NCI-H1417 treated with DMSO at 0.1 percent for 48 hours (cell line): ENCODE measurements around the gene WDR43.
"Not testable (repeated sequence)": the region's sequence is repeated elsewhere in the genome, so short reads cannot be mapped to it uniquely, and the experiment has no call there.

Experiments
- DNase-seq: peaks from one replicate; lab custom pipeline; 2025; lab: John Stamatoyannopoulos, UW

The WDR43 gene

GRCh38 chr2:28970464-28971160 is 76.1 kb downstream of the WDR43 start:
- DNase-seq, result no peak

DNA sequence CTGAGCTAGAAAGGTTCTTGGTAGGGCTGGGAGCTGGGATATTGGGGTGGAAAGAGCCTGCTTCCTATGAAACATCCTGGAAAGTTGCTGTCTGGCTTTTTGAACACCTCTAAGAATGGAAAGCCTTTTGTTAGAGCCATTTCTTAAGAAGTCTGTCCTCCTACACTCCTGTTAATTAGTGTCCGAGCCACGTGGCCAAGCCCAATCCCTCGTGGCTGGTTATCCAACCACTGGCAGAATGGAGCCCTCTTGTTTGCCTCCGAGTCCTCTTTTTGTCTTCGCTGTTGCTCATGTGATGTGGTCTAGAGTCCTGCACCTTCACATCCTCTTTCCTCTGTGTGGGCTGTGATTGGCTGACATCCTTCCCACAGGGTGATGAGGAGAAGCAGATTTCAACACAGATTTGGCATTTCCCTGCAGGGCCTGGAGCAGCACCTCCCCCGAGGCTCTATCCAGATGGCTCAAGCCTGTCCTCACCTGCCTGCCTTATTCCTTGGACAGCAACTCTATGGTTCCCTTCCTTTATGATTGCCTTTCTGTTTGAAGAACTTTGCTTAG is 78.4 kb downstream of the WDR43 start:
- DNase-seq, result no peak

DNA sequence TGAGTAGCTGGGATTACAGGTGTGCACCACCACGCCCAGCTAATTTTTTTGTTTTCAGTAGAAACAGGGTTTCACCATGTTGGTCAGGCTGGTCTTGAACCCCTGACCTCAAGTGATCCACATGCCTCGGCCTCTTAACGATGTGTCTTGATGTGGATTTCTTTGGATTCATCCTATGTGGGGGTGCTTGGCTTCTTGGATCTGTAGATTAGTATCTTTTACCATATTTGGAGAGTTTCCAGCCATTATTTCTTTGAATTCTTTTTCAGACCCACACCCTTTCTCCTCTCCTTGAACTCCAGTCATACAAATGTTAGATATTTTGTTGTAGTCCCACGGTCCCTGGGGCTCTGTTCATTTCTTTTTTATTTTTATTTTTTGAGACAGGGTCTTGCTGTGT is 79.8 kb downstream of the WDR43 start:
- DNase-seq, result no peak

DNA sequence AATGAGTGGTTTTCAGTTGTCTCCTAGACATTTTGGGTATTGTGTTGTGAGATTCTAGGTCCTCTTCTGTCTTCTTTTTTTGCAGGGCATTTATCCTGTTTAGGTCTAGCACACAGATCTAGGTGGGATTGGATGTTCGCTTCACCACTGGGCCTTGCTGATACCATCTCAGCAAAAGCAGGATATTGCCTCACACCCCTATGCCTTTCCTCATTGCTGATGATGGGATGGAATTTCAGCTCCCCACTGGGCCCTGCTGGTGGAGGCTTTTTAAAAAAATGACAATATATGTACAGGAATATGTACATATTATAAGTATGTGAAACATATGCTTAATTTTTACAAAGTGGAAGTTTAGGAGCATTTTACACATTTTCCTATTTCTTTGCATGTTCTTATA is 81.2 kb downstream of the WDR43 start:
- DNase-seq, result no peak

- no peak for DNase-seq
Observed at GRCh38 chr2:28976584-28976983, 82.1 kb downstream of the WDR43 start.

GRCh38 chr2:28977176-28977875 is 82.9 kb downstream of the WDR43 start:
- no peak for DNase-seq

DNA sequence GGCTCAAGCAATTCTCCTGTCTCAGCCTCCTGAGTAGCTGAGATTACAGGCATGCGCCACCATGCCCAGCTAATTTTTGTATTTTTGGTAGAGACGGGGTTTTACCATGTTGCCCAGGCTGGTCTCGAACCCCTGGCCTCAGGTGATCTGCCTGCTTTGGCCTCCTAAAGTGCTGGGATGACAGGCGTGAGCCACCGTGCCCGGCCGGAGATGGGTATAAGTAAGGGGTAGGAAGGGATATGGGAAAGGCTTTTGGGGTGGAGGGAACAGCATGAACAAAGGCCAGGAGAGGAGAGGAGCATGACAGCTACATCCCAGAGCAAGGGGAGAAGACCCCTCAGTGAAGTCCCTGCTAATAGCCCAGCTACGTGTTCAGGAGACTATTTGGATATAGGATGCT is 83.5 kb downstream of the WDR43 start:
- not testable (repeated sequence) for DNase-seq

DNA sequence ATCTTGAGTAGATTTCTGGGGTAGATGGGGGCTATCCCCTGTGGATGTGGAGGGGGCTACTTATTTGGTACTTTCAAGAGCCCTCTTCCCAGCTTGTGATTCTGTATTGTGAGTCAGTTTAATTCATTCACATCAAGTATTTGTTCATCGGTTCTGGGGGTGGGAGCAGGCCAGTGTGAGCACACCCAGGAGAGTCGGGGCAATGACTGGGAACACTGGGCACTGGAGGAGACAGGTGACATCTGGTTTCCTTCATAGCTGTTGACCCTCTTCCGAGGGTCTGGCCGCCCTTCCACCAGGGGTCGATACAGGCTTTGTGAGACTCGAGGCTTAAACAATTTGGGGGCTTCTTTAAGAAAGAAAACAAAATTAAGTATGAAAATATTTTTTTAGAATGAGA is 84.1 kb downstream of the WDR43 start:
- no peak for DNase-seq

DNA sequence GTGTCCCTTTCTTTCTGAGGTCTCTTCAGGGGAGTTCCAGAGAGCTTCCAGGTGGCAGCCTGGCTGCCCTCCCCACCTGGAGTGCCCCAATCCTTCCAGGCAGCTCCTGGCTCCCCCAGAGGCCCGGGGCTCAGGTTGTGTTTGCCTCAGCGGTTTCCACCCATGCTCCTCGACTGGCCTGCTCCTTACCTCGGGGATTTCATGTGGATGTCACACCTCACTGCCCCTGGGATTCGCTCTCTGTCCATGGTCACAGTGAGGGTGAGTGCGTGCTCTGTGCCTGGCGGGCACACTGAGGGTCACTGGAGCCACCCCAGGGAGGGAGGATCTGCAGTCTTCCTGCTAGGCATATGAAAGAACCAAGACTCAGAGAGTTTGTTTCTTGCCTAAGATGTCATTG is 84.6 kb downstream of the WDR43 start:
- no peak for DNase-seq

GRCh38 chr2:28979576-28980366 is 85.3 kb downstream of the WDR43 start:
- DNase-seq, result no peak

DNA sequence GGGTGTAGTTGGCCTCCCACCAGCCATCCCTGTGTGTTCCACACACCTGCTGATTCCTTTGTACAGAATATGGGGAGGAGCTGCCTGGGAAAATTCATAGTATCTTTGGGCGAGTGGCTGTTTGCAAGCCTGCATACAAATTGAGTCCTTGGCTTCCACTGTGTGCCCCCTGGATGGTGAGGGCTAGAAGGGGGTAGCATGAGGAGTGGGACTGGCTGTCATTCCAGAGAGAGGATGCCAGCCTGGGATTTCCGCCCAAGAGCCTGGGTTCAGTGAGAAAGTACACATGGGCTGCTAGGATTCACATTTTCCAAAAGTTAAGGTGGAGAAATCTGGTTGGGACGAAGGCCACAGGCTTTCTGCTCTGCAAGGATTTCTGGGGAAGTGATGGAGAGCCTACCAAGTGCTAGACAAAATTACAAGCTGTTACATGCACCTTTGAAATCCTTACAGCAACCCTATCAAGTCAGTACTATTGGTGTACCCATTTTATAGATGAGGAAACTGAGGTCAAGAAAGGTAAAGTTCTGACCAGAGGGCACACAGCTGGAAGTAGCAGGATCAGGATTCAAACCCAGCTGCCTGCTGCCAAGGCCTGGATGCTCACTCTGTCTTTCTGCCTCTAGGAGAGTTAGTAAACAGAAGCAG is 86.0 kb downstream of the WDR43 start:
- no peak for DNase-seq

- peak; percentile 23 for DNase-seq
Observed at GRCh38 chr2:28981016-28981441, 86.6 kb downstream of the WDR43 start, which contains the start of gene TOGARAM2. Gene TOGARAM2 (plus strand): TSS chr2:28981298. CDS start chr2:28994835, 13,537 bp downstream.

- DNase-seq, result no peak
Observed at GRCh38 chr2:28981620-28982376, 87.3 kb downstream of the WDR43 start.

GRCh38 chr2:28982381-28982950 is 88.0 kb downstream of the WDR43 start:
- DNase-seq, result no peak

DNA sequence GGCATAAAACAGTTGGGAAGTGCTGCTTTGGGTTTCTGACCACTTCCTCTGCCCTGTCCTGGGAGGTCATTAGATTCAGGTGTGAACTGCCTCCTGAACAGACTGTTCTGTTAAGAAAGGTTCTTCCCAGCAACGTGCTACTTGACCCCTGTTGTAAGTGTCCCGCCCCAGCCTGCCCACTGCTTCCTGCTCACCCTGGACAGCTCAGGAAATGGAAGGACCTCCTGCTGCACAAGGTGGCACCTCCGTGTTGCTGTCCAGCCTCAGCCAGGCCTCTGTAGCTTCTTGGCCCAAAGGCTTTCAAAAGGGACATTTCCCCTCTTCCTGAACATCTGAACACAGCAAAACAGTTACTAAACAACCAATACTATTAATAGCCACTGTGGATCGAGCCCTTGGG is 92.0 kb downstream of the WDR43 start:
- no peak for DNase-seq

DNA sequence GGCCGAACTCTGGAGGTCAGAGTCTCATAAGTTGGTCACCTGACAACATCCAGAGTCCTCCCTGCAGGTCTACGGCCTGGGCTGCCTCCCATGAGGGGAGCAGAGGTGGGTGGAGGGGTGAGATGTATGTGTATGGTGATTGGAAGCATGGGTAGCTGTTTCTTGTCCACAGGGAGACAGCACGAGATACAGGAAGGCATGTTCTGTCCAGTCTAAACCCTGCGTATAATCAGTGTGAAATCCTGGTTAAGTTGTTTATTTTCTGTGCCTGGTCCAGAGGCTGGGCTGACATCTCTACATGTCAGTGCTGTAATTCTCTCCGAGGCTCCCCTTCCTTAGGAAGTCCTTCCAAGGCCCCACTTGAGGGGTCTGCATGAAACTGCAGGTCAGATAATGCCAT is 95.5 kb downstream of the WDR43 start:
- no peak for DNase-seq

- DNase-seq, result no peak
Observed at GRCh38 chr2:28990445-28990844, 96.0 kb downstream of the WDR43 start.

- DNase-seq, result no peak
Observed at GRCh38 chr2:28991021-28991420, 96.6 kb downstream of the WDR43 start.

GRCh38 chr2:28991460-28991859 is 97.0 kb downstream of the WDR43 start:
- DNase-seq, result no peak

- DNase-seq, result no peak
Observed at GRCh38 chr2:28993206-28993960, 98.9 kb downstream of the WDR43 start.
